HFFc6 (cell line): Measurements from ENCODE around the gene PLEKHO2. TPM values are rescaled to one million over a fixed set of nuclear protein-coding genes. Genes with fewer than 3 reads are reported as not detected.
A peak's percentile ranks its signal among the peaks of the same experiment; 100 is the strongest.

Source experiments
- DNase-seq: peaks from one replicate; pipeline ENCODE4 v3.0.0-alpha.2; 2018
- H3K27ac Mint-ChIP-seq: 2 replicates; pipeline ENCODE4 v1.8.0; 2020; ENCODE audit warnings: mild to moderate bottlenecking, mixed read lengths
- H3K27me3 Mint-ChIP-seq: 2 replicates; pipeline ENCODE4 v1.8.0; 2021; ENCODE audit warnings: mild to moderate bottlenecking, moderate library complexity, mixed read lengths; ENCODE audit not compliant: insufficient read depth
- H3K36me3 Mint-ChIP-seq: 2 replicates; pipeline ENCODE4 v1.8.0; 2021; ENCODE audit warnings: low read depth, mixed read lengths
- H3K4me1 Mint-ChIP-seq: 2 replicates; pipeline ENCODE4 v1.8.0; 2020; ENCODE audit warnings: low read depth, mixed read lengths
- H3K4me3 Mint-ChIP-seq: 2 replicates; pipeline ENCODE4 v1.8.0; 2020; ENCODE audit warnings: mild to moderate bottlenecking, moderate library complexity, mixed read lengths
- H3K9me3 Mint-ChIP-seq: 2 replicates; pipeline ENCODE4 v1.8.0; 2020; ENCODE audit warnings: mild to moderate bottlenecking, mixed read lengths
- CTCF ChIP-seq: fragments of 200-600 bp; sonication (generic); IDR thresholded peaks from 2 replicates; pipeline ENCODE4 v1.5.0; 2021; ENCODE audit warnings: antibody characterized with exemption, mild to moderate bottlenecking
- total RNA-seq, 6 experiments: library from RNA; stranded (reverse); fragmentation: NEBNext Ultra II Directional; extraction: Animal tissue kit (Norgen Biotek cat#: 25700); gene quantifications; 2 replicates in 1 of 6; 3 replicates in 5 of 6; pipeline ENCODE4 v1.2.3, GENCODE V29; 2021

PLEKHO2 gene
- total RNA-seq, 6 experiments from 2014 or later, result 23.0 to 28.3 (median 25.4) TPM

GRCh38 chr15:64896371-64897069, 54.8 kb downstream of the PLEKHO2 start:
- no peak for TF ChIP-seq CTCF
- Mint-ChIP-seq H3K36me3 (peaks cover 11% of the 10 kb centered on the region), H3K9me3 (peaks cover 10% of the 10 kb centered on the region), H3K27ac (peak overlapping the region; percentile 94), H3K4me3 (peak overlapping the region; percentile 82), H3K27me3 (no peaks in the 10 kb centered on the region; the same call in 1 of the 2 replicates), H3K4me1 (peaks cover 65% of the 10 kb centered on the region)
- DNase-seq, result no peak

GRCh38 chr15:64897345-64897985, 55.8 kb downstream of the PLEKHO2 start:
- Mint-ChIP-seq H3K4me3 (peak overlapping the region; percentile 31; the same call in 1 of the 2 replicates), H3K9me3 (peaks cover 15% of the 10 kb centered on the region), H3K4me1 (peaks cover 59% of the 10 kb centered on the region), H3K27me3 (no peaks in the 10 kb centered on the region; the same call in 1 of the 2 replicates), H3K27ac (peak overlapping the region; percentile 94), H3K36me3 (peaks cover 11% of the 10 kb centered on the region)
- TF ChIP-seq CTCF, result no peak
- peak; percentile 74 for DNase-seq

- no peak for DNase-seq
- Mint-ChIP-seq H3K36me3 (peaks cover 11% of the 10 kb centered on the region), H3K9me3 (peaks cover 15% of the 10 kb centered on the region), H3K4me3 (no peak overlapping the region), H3K27ac (peak overlapping the region; percentile 94), H3K27me3 (no peaks in the 10 kb centered on the region; the same call in 1 of the 2 replicates), H3K4me1 (peaks cover 61% of the 10 kb centered on the region)
- no peak for TF ChIP-seq CTCF
Observed at GRCh38 chr15:64898406-64898805, 56.7 kb downstream of the PLEKHO2 start.

GRCh38 chr15:64901141-64901540, 59.4 kb downstream of the PLEKHO2 start:
- H3K36me3 Mint-ChIP-seq, result peaks cover 11% of the 10 kb centered on the region
- peaks cover 15% of the 10 kb centered on the region for H3K9me3 Mint-ChIP-seq
- DNase-seq, result no peak
- H3K27ac Mint-ChIP-seq, result no peak overlapping the region
- no peaks in the 10 kb centered on the region; the same call in 1 of the 2 replicates for H3K27me3 Mint-ChIP-seq
- TF ChIP-seq CTCF, result no peak
- H3K4me1 Mint-ChIP-seq, result peaks cover 52% of the 10 kb centered on the region
- H3K4me3 Mint-ChIP-seq, result no peak overlapping the region

- Mint-ChIP-seq H3K27me3 (no peaks in the 10 kb centered on the region; the same call in 1 of the 2 replicates), H3K4me1 (peaks cover 44% of the 10 kb centered on the region), H3K36me3 (peaks cover 11% of the 10 kb centered on the region), H3K27ac (no peak overlapping the region), H3K4me3 (no peak overlapping the region), H3K9me3 (peaks cover 15% of the 10 kb centered on the region)
- no peak for TF ChIP-seq CTCF
- no peak for DNase-seq
Observed at GRCh38 chr15:64901914-64902313, 60.2 kb downstream of the PLEKHO2 start.
